T-helper 17 cell (primary cell): ENCODE measurements around the gene KCND3. TPM values are rescaled to one million over a fixed set of nuclear protein-coding genes. Genes with fewer than 3 reads are reported as not detected.

Source experiments
- ATAC-seq: fragments of 150-1000 bp; cut with Tn5 transposase; 2 replicates; pipeline ENCODE4 v1.10.0; 2021; ENCODE audit warnings: mild to moderate bottlenecking, moderate library complexity
- DNase-seq, 3 donors: peaks; one replicate each; pipeline versions ENCODE4 v3.0.0 to v3.0.0-alpha.2; 2020 to 2021
- H3K9me3 ChIP-seq: one replicate; pipeline ENCODE4 v1.7.0; 2013; ENCODE audit warnings: low read length, mild to moderate bottlenecking; ENCODE audit not compliant: control insufficient read depth, poor library complexity, severe bottlenecking
- H3K27ac Mint-ChIP-seq: one replicate; pipeline ENCODE4 v1.8.0; 2022; ENCODE audit warnings: mild to moderate bottlenecking, moderate library complexity, mixed read lengths
- H3K27me3 Mint-ChIP-seq: one replicate; pipeline ENCODE4 v1.8.0; 2022; ENCODE audit warnings: mixed read lengths
- H3K36me3 Mint-ChIP-seq: one replicate; pipeline ENCODE4 v1.8.0; 2022; ENCODE audit warnings: low read depth, mixed read lengths
- H3K4me1 Mint-ChIP-seq: one replicate; pipeline ENCODE4 v1.8.0; 2022; ENCODE audit warnings: mild to moderate bottlenecking, mixed read lengths
- H3K4me3 Mint-ChIP-seq: one replicate; pipeline ENCODE4 v1.8.0; 2022; ENCODE audit warnings: mild to moderate bottlenecking, moderate library complexity, mixed read lengths
- total RNA-seq, 4 donors: library from RNA in 2 of 4; stranded (reverse) in 2 of 4; gene quantifications; one replicate each; pipeline ENCODE4 v1.2.3 and lab custom pipeline; 2022 to 2026

The KCND3 gene
- total RNA-seq, 2 donors from 2014 or later: 0.12 to 2.2 TPM

- ATAC-seq (no peak), DNase-seq (no peak)
- H3K4me1 Mint-ChIP-seq: no peaks in the 10 kb centered on the region
- peaks cover 75% of the 10 kb centered on the region for H3K27me3 Mint-ChIP-seq
- H3K27ac Mint-ChIP-seq: no peak overlapping the region
- H3K36me3 Mint-ChIP-seq: no peaks in the 10 kb centered on the region
- no peaks in the 10 kb centered on the region for H3K9me3 ChIP-seq
- no peak overlapping the region for H3K4me3 Mint-ChIP-seq
Observed at GRCh38 chr1:111909030-111909429, 80.4 kb downstream of the KCND3 start.

- Mint-ChIP-seq H3K27ac (no peak overlapping the region), H3K4me3 (no peak overlapping the region), H3K36me3 (no peaks in the 10 kb centered on the region), H3K4me1 (no peaks in the 10 kb centered on the region), H3K27me3 (peaks cover 76% of the 10 kb centered on the region)
- no peak for ATAC-seq
- no peak for DNase-seq
- no peaks in the 10 kb centered on the region for H3K9me3 ChIP-seq
Observed at GRCh38 chr1:111908011-111908621, 81.4 kb downstream of the KCND3 start.

- Mint-ChIP-seq H3K27me3 (peaks cover 76% of the 10 kb centered on the region), H3K4me1 (no peaks in the 10 kb centered on the region), H3K27ac (no peak overlapping the region), H3K4me3 (no peak overlapping the region), H3K36me3 (no peaks in the 10 kb centered on the region)
- H3K9me3 ChIP-seq: no peaks in the 10 kb centered on the region
- DNase-seq: no peak
- ATAC-seq: no peak
Observed at GRCh38 chr1:111907321-111907720, 82.1 kb downstream of the KCND3 start.

GRCh38 chr1:111906816-111907215, 82.7 kb downstream of the KCND3 start:
- H3K4me1 Mint-ChIP-seq: no peaks in the 10 kb centered on the region
- H3K4me3 Mint-ChIP-seq: no peak overlapping the region
- ATAC-seq: no peak
- H3K9me3 ChIP-seq: no peaks in the 10 kb centered on the region
- H3K36me3 Mint-ChIP-seq: no peaks in the 10 kb centered on the region
- H3K27ac Mint-ChIP-seq: no peak overlapping the region
- DNase-seq: no peak
- H3K27me3 Mint-ChIP-seq: peaks cover 79% of the 10 kb centered on the region

GRCh38 chr1:111906111-111906510, 83.4 kb downstream of the KCND3 start:
- DNase-seq (no peak), ATAC-seq (no peak)
- peaks cover 77% of the 10 kb centered on the region for H3K27me3 Mint-ChIP-seq
- H3K4me1 Mint-ChIP-seq: no peaks in the 10 kb centered on the region
- H3K4me3 Mint-ChIP-seq: no peak overlapping the region
- H3K36me3 Mint-ChIP-seq: no peaks in the 10 kb centered on the region
- no peaks in the 10 kb centered on the region for H3K9me3 ChIP-seq
- no peak overlapping the region for H3K27ac Mint-ChIP-seq

GRCh38 chr1:111904478-111905218, 84.8 kb downstream of the KCND3 start:
- no peaks in the 10 kb centered on the region for H3K9me3 ChIP-seq
- Mint-ChIP-seq H3K4me1 (no peaks in the 10 kb centered on the region), H3K36me3 (no peaks in the 10 kb centered on the region), H3K27ac (no peak overlapping the region), H3K27me3 (peaks cover 70% of the 10 kb centered on the region), H3K4me3 (no peak overlapping the region)
- ATAC-seq (no peak), DNase-seq (no peak)

GRCh38 chr1:111903871-111904449, 85.5 kb downstream of the KCND3 start:
- Mint-ChIP-seq H3K4me3 (no peak overlapping the region), H3K4me1 (no peaks in the 10 kb centered on the region), H3K36me3 (no peaks in the 10 kb centered on the region), H3K27me3 (peaks cover 70% of the 10 kb centered on the region), H3K27ac (peak overlapping the region; percentile 47)
- H3K9me3 ChIP-seq: no peaks in the 10 kb centered on the region
- DNase-seq (no peak), ATAC-seq (no peak)

GRCh38 chr1:111903148-111903870, 86.2 kb downstream of the KCND3 start:
- no peaks in the 10 kb centered on the region for H3K9me3 ChIP-seq
- Mint-ChIP-seq H3K27me3 (peaks cover 66% of the 10 kb centered on the region), H3K27ac (peak overlapping the region; percentile 47), H3K4me3 (no peak overlapping the region), H3K36me3 (no peaks in the 10 kb centered on the region), H3K4me1 (no peaks in the 10 kb centered on the region)
- ATAC-seq (no peak), DNase-seq (no peak)

GRCh38 chr1:111895469-111895868, 94.0 kb downstream of the KCND3 start:
- Mint-ChIP-seq H3K4me1 (peaks cover 2% of the 10 kb centered on the region), H3K27ac (no peak overlapping the region), H3K27me3 (peaks cover 42% of the 10 kb centered on the region), H3K4me3 (no peak overlapping the region), H3K36me3 (no peaks in the 10 kb centered on the region)
- no peak for DNase-seq
- no peak for ATAC-seq
- no peaks in the 10 kb centered on the region for H3K9me3 ChIP-seq

GRCh38 chr1:111895017-111895416, 94.5 kb downstream of the KCND3 start:
- no peaks in the 10 kb centered on the region for H3K9me3 ChIP-seq
- DNase-seq (no peak), ATAC-seq (no peak)
- Mint-ChIP-seq H3K4me1 (peaks cover 2% of the 10 kb centered on the region), H3K27ac (no peak overlapping the region), H3K36me3 (no peaks in the 10 kb centered on the region), H3K27me3 (peaks cover 38% of the 10 kb centered on the region), H3K4me3 (no peak overlapping the region)

- Mint-ChIP-seq H3K27ac (no peak overlapping the region), H3K4me3 (no peak overlapping the region), H3K27me3 (peaks cover 33% of the 10 kb centered on the region), H3K36me3 (no peaks in the 10 kb centered on the region), H3K4me1 (peaks cover 2% of the 10 kb centered on the region)
- DNase-seq (no peak), ATAC-seq (no peak)
- H3K9me3 ChIP-seq: no peaks in the 10 kb centered on the region
Observed at GRCh38 chr1:111894497-111894896, 95.0 kb downstream of the KCND3 start.

- H3K36me3 Mint-ChIP-seq: no peaks in the 10 kb centered on the region
- no peak overlapping the region for H3K4me3 Mint-ChIP-seq
Observed at GRCh38 chr1:111891566-111891965, 97.9 kb downstream of the KCND3 start.

GRCh38 chr1:111888740-111889376, 100.6 kb downstream of the KCND3 start:
- Mint-ChIP-seq H3K36me3 (no peaks in the 10 kb centered on the region), H3K27ac (no peak overlapping the region), H3K4me3 (peak overlapping the region; percentile 15), H3K4me1 (peaks cover 6% of the 10 kb centered on the region), H3K27me3 (peaks cover 31% of the 10 kb centered on the region)
- DNase-seq (no peak), ATAC-seq (no peak)
- no peaks in the 10 kb centered on the region for H3K9me3 ChIP-seq

More at GRCh38 chr1:111891566-111891965, 97.9 kb downstream of the KCND3 start:
- Mint-ChIP-seq H3K27me3 (peaks cover 16% of the 10 kb centered on the region), H3K4me1 (peaks cover 6% of the 10 kb centered on the region), H3K27ac (no peak overlapping the region)
- ATAC-seq: no peak
- no peak for DNase-seq
- no peaks in the 10 kb centered on the region for H3K9me3 ChIP-seq
